Breast epithelium (tissue), 4 donors: Measurements from ENCODE around the gene DDX24. TPM values are rescaled to one million over a fixed set of nuclear protein-coding genes. Genes with fewer than 3 reads are reported as not detected.
A peak's percentile ranks its signal among the peaks of the same experiment; 100 is the strongest.

Source experiments
- DNase-seq, 2 donors: peaks; one replicate each; pipeline ENCODE4 v3.0.0-alpha.2; 2019; ENCODE audit warnings: low spot score in 2 of 2
- H3K27ac ChIP-seq, 2 donors: fragments of 200-600 bp; sonication (generic) in 1 of 2; one replicate each; pipeline ENCODE4 v1.5.1; 2016 to 2019; ENCODE audit warnings: mild to moderate bottlenecking in 1 of 2
- H3K27me3 ChIP-seq, 2 donors: fragments of 200-600 bp; sonication (generic) in 1 of 2; one replicate each; pipeline versions ENCODE4 v1.5.1 to v1.6.0; 2017 to 2019; ENCODE audit warnings: control low read depth in 1 of 2, mild to moderate bottlenecking in 1 of 2
- H3K36me3 ChIP-seq: fragments of 200-600 bp; one replicate; pipeline ENCODE4 v1.5.1; 2019
- H3K4me1 ChIP-seq, 2 donors: fragments of 200-600 bp; sonication (generic); one replicate each; pipeline ENCODE4 v1.5.1; 2016 to 2019; ENCODE audit warnings: control low read depth in 1 of 2
- H3K4me3 ChIP-seq, 3 donors: fragments of 200-600 bp; sonication (generic); 1 replicate in 2 of 3; 2 replicates in 1 of 3; pipeline ENCODE4 v1.5.1; 2016 to 2019; ENCODE audit warnings: mild to moderate bottlenecking in 3 of 3, moderate library complexity in 2 of 3
- H3K9me3 ChIP-seq, 2 donors: fragments of 200-600 bp; sonication (generic) in 1 of 2; one replicate each; pipeline ENCODE4 v1.5.1; 2016 to 2019; ENCODE audit warnings: control low read depth in 1 of 2
- CTCF ChIP-seq, 3 donors: fragments of 450-650 bp; IDR thresholded peaks; one replicate each; pipeline ENCODE4 v1.5.1; 2016 to 2017; ENCODE audit warnings: antibody characterized with exemption in 3 of 3, mild to moderate bottlenecking in 3 of 3, moderate library complexity in 3 of 3
- POLR2A ChIP-seq: fragments of 450-650 bp; IDR thresholded peaks from one replicate; pipeline ENCODE4 v1.6.1; 2016; ENCODE audit warnings: antibody characterized with exemption, mild to moderate bottlenecking, moderate library complexity
- POLR2AphosphoS5 ChIP-seq, 3 donors: sonication (generic); formaldehyde crosslinking; IDR thresholded peaks; one replicate each; pipeline ENCODE4 v1.6.1; 2017; ENCODE audit warnings: antibody characterized with exemption in 3 of 3
- intact Hi-C: fragments of 100-400 bp; cut with DNase I; formaldehyde crosslinking; loops from one replicate; pipeline ENCODE4 v1.15.1; 2023; ENCODE audit warnings: low total_unique reads
- total RNA-seq, 3 donors: library from RNA; depleted of rRNA; stranded (reverse); fragments of >200 nt; gene quantifications; one replicate each; pipeline ENCODE4 v1.1.0, GENCODE V29; 2016

Gene DDX24
- total RNA-seq, 3 donors from 2014 or later: 156 to 201 (median 172) TPM

GRCh38 chr14:94038921-94039629 is 41.9 kb downstream of the DDX24 start:
- Histone ChIP-seq H3K9me3 (no peaks in the 10 kb centered on the region), H3K4me3 (no peak overlapping the region), H3K27ac (no peak overlapping the region), H3K27me3 (no peaks in the 10 kb centered on the region), H3K36me3 (no peaks in the 10 kb centered on the region), H3K4me1 (no peaks in the 10 kb centered on the region)
- DNase-seq: no peak
- TF ChIP-seq POLR2AphosphoS5 (IDR thresholded peaks at IDR 0.05) (no peak), CTCF (IDR thresholded peaks at IDR 0.05) (no peak), POLR2A (no peak)
- intact Hi-C loops: loop anchor here (10.0 kb wide), 1 partner anchor 86 kb away; the partner anchor contains the start of gene IFI27L2

GRCh38 chr14:94038510-94038909 is 42.5 kb downstream of the DDX24 start:
- intact Hi-C loops: loop anchor here (10.0 kb wide), 1 partner anchor 86 kb away; the partner anchor contains the start of gene IFI27L2
- Histone ChIP-seq H3K27me3 (no peaks in the 10 kb centered on the region), H3K9me3 (no peaks in the 10 kb centered on the region), H3K4me3 (no peak overlapping the region), H3K4me1 (no peaks in the 10 kb centered on the region), H3K36me3 (no peaks in the 10 kb centered on the region), H3K27ac (no peak overlapping the region)
- no peak for DNase-seq
- no peak for TF ChIP-seq CTCF (IDR thresholded peaks at IDR 0.05)
- TF ChIP-seq POLR2A: no peak
- TF ChIP-seq POLR2AphosphoS5 (IDR thresholded peaks at IDR 0.05): no peak

- Histone ChIP-seq H3K9me3 (no peaks in the 10 kb centered on the region), H3K4me3 (no peak overlapping the region), H3K27ac (no peak overlapping the region), H3K27me3 (no peaks in the 10 kb centered on the region), H3K36me3 (no peaks in the 10 kb centered on the region), H3K4me1 (no peaks in the 10 kb centered on the region)
- TF ChIP-seq POLR2A: no peak
- no peak for TF ChIP-seq POLR2AphosphoS5 (IDR thresholded peaks at IDR 0.05)
- TF ChIP-seq CTCF (IDR thresholded peaks at IDR 0.05): no peak
- DNase-seq: no peak
- intact Hi-C loops: loop anchor here (10.0 kb wide), 1 partner anchor 87 kb away; the partner anchor contains the start of gene IFI27L2
These were observed 43.0 kb downstream of the DDX24 start for GRCh38 chr14:94037954-94038353.

- Histone ChIP-seq H3K27me3 (no peaks in the 10 kb centered on the region), H3K4me3 (no peak overlapping the region), H3K9me3 (no peaks in the 10 kb centered on the region), H3K4me1 (no peaks in the 10 kb centered on the region), H3K27ac (no peak overlapping the region), H3K36me3 (no peaks in the 10 kb centered on the region)
- intact Hi-C loops: loop anchor here (10.0 kb wide), 1 partner anchor 88 kb away; the partner anchor contains the start of gene IFI27L2
- peak; percentile 30 to 65 for DNase-seq
- TF ChIP-seq CTCF (IDR thresholded peaks at IDR 0.05) (peak; percentile 60 to 81 (median 75)), POLR2AphosphoS5 (IDR thresholded peaks at IDR 0.05) (no peak)
These were observed 44.5 kb downstream of the DDX24 start for GRCh38 chr14:94036313-94037167.
